Thoracic aorta (tissue), 2 donors: ENCODE measurements around the gene SAPCD2. TPM values are rescaled to one million over a fixed set of nuclear protein-coding genes. Genes with fewer than 3 reads are reported as not detected.
A peak's percentile ranks its signal among the peaks of the same experiment; 100 is the strongest.
"Not testable (repeated sequence)": the region's sequence is repeated elsewhere in the genome, so short reads cannot be mapped to it uniquely, and the experiment has no call there.

Source experiments
- ATAC-seq: fragments of 150-250 bp; one replicate; pipeline ENCODE4 v1.8.0; 2017; ENCODE audit warnings: low read depth; ENCODE audit not compliant: insufficient number of reproducible peaks, low FRiP score
- DNase-seq: peaks from one replicate; pipeline ENCODE4 v3.0.0-alpha.2; 2020; ENCODE audit warnings: low spot score
- H3K27ac ChIP-seq, 2 donors: fragments of 200-600 bp; sonication (generic); 1 replicate in 1 of 2; 2 replicates in 1 of 2; pipeline ENCODE4 v1.5.1; 2016; ENCODE audit warnings: mild to moderate bottlenecking in 2 of 2, moderate library complexity in 2 of 2
- H3K27me3 ChIP-seq: fragments of 200-600 bp; sonication (generic); replicated peaks from 2 replicates; pipeline ENCODE4 v1.6.0; 2016; ENCODE audit warnings: mild to moderate bottlenecking; ENCODE audit not compliant: insufficient read depth
- H3K36me3 ChIP-seq: fragments of 200-600 bp; sonication (generic); one replicate; pipeline ENCODE4 v1.5.1; 2016
- H3K4me1 ChIP-seq, 2 donors: fragments of 200-600 bp; sonication (generic); 1 replicate in 1 of 2; 2 replicates in 1 of 2; pipeline versions ENCODE4 v1.5.1 to v1.6.0; 2016; ENCODE audit warnings: low read depth in 2 of 2, mild to moderate bottlenecking in 1 of 2; ENCODE audit not compliant: control insufficient read depth in 1 of 2
- H3K4me3 ChIP-seq: fragments of 200-600 bp; sonication (generic); 2 replicates; pipeline ENCODE4 v1.5.1; 2016; ENCODE audit warnings: mild to moderate bottlenecking
- H3K9me3 ChIP-seq: fragments of 200-600 bp; sonication (generic); 2 replicates; pipeline ENCODE4 v1.5.1; 2016
- CTCF ChIP-seq: fragments of 200-600 bp; sonication (generic); IDR thresholded peaks from one replicate; pipeline ENCODE4 v1.5.1; 2019; ENCODE audit warnings: antibody characterized with exemption
- total RNA-seq, 2 donors: library from RNA; depleted of rRNA; stranded (reverse); fragments of >200 nt; gene quantifications; one replicate each; pipeline versions ENCODE4 v1.1.0 to v1.2.3, GENCODE V29; 2016

Gene SAPCD2
- total RNA-seq, result under 1 TPM; 0.41 to 0.92 TPM

- Histone ChIP-seq H3K36me3 (no peaks in the 10 kb centered on the region), H3K9me3 (no peaks in the 10 kb centered on the region), H3K4me1 (peaks cover 0 to 21% of the 10 kb centered on the region in 2 donors), H3K27ac (no peak within 1 kb of the TSS), H3K4me3 (peak within 1 kb of the TSS; percentile 63), H3K27me3 (no peaks in the 10 kb centered on the region)
- ATAC-seq (peak; percentile 66), DNase-seq (peak; percentile 48)
- no peak for TF ChIP-seq CTCF
Measured at GRCh38 chr9:137070201-137070905, at the start of gene SAPCD2. SAPCD2 (minus strand) TSS chr9:137070557; CDS start chr9:137070460, 97 bp downstream.

GRCh38 chr9:137118092-137118603 is 47.8 kb upstream of the SAPCD2 start:
- not testable (repeated sequence) for H3K36me3 ChIP-seq, H3K9me3 ChIP-seq, H3K27ac ChIP-seq, H3K27me3 ChIP-seq, DNase-seq, ATAC-seq, H3K4me3 ChIP-seq
- peaks cover 5 to 19% of the 10 kb centered on the region in 2 donors for H3K4me1 ChIP-seq

GRCh38 chr9:137117269-137117731 is 46.9 kb upstream of the SAPCD2 start:
- ATAC-seq (no peak), DNase-seq (no peak)
- Histone ChIP-seq H3K4me1 (peaks cover 5 to 19% of the 10 kb centered on the region in 2 donors), H3K27ac (no peak overlapping the region), H3K27me3 (no peaks in the 10 kb centered on the region), H3K4me3 (no peak overlapping the region), H3K9me3 (no peaks in the 10 kb centered on the region), H3K36me3 (peaks cover 4% of the 10 kb centered on the region)
- TF ChIP-seq CTCF, result no peak

- Histone ChIP-seq H3K9me3 (no peaks in the 10 kb centered on the region), H3K36me3 (peaks cover 5% of the 10 kb centered on the region), H3K4me3 (no peak overlapping the region), H3K4me1 (peaks cover 5 to 19% of the 10 kb centered on the region in 2 donors), H3K27me3 (no peaks in the 10 kb centered on the region), H3K27ac (no peak overlapping the region)
- DNase-seq (no peak), ATAC-seq (no peak)
- TF ChIP-seq CTCF, result no peak
Measured at GRCh38 chr9:137116728-137117127, 46.4 kb upstream of the SAPCD2 start.

- peak overlapping the region in 1 of 2 donors; percentile 11 for H3K27ac ChIP-seq
- no peaks in the 10 kb centered on the region for H3K9me3 ChIP-seq
- peaks cover 5% of the 10 kb centered on the region for H3K36me3 ChIP-seq
- no peak overlapping the region for H3K4me3 ChIP-seq
- no peak for TF ChIP-seq CTCF
- DNase-seq, result no peak
- H3K27me3 ChIP-seq, result no peaks in the 10 kb centered on the region
- peaks cover 5 to 19% of the 10 kb centered on the region in 2 donors for H3K4me1 ChIP-seq
- no peak for ATAC-seq
Measured at GRCh38 chr9:137116027-137116507, 45.7 kb upstream of the SAPCD2 start.
